HG03108 (cell line): Measurements from ENCODE around the gene PIAS2.
"Not testable (repeated sequence)": the region's sequence is repeated elsewhere in the genome, so short reads cannot be mapped to it uniquely, and the experiment has no call there.

Experiments used
- ATAC-seq: cut with Tn5 transposase; IDR thresholded peaks from one replicate; pipeline ENCODE4 v1.9.1; 2021; ENCODE audit warnings: moderate library complexity; ENCODE audit not compliant: unreplicated experiment

The PIAS2 gene

GRCh38 chr18:46917108-46917802, at the start of gene PIAS2, which contains the start of gene KATNAL2:
PIAS2 (minus strand) TSS chr18:46917507; CDS start chr18:46917345, 162 bp downstream.
KATNAL2 (plus strand) TSS chr18:46917602; CDS start chr18:46946873, 29,271 bp downstream.
- ATAC-seq: peak; percentile 84

- not testable (repeated sequence) for ATAC-seq
Measured at GRCh38 chr18:46966266-46966665, 49.0 kb upstream of the PIAS2 start.

GRCh38 chr18:46964579-46965293, 47.4 kb upstream of the PIAS2 start:
- not testable (repeated sequence) for ATAC-seq

GRCh38 chr18:46963656-46964578, 46.6 kb upstream of the PIAS2 start:
- ATAC-seq: not testable (repeated sequence)

DNA sequence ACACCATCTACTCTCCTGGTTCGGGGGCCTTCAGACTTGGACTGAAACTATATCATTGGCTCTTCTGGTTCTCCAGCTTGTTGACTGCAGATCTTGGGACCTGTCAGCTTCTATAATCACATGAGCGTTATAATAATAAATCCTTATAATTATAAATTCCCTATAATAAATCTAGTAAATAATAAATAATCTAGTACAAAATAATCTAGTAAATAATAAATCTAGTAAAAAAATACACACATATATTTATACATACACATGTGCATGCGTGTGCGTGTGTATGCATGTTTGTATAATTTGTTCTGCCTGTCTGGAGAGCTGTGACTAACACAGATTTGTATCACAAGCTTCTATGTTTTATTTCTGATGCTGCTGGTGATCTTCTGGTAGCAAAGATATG, 40.9 kb upstream of the PIAS2 start:
- no peak for ATAC-seq

DNA sequence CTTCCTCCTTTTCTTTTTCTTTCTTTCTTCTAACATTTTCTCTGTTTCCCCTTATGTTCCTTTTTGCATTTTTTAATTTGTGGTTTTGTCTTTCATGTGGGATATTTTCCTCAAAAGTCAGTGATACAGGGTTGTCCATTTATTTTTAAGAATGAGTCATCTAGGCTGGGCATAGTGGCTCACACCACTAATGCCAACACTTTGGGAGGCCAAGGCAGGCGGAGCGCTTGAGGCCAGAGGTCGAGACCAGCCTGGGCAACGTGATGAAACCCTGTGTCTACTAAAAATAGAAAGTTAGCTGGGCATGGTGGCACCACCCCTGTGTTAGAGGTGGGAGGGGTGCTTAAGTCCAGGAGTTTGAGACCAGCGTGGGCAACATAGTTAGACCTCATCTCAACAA, 35.9 kb upstream of the PIAS2 start:
- no peak for ATAC-seq

GRCh38 chr18:46950064-46950656, 32.9 kb upstream of the PIAS2 start:
- ATAC-seq: no peak

DNA sequence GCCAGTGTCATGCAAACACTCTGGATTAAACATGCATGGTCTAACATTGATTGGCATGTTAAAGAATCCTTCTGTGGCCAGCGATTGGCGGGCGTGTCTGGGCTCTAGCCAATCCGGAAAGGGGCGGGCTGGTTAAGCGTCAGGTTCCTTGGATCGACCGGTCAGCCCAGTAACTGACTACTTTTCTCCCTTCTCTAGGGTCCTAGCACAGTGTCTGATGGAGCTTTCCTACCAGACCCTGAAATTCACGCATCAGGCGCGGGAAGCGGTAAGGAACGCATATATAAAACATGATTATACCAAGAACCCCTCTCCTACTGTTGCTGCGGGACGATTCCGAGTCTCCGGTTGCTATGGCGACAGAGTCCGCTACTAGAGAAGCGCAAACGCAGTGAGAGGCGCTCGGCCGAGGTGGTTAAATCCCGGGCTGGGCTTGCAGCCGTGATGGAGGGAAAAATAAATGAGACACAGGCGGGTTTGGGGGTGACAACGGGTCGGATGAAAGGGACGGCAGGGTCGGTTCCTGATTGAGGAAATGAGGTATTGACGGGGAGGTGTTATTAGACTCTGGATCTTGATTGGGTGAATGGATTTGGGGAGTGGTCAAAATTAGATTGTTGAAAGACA, 29.5 kb upstream of the PIAS2 start:
- ATAC-seq: peak; percentile 93

GRCh38 chr18:46942646-46943045, 25.3 kb upstream of the PIAS2 start:
- ATAC-seq: no peak

GRCh38 chr18:46939998-46940571, 22.8 kb upstream of the PIAS2 start:
- no peak for ATAC-seq

GRCh38 chr18:46939337-46939963, 22.1 kb upstream of the PIAS2 start:
- no peak for ATAC-seq

GRCh38 chr18:46920653-46921052, 3.3 kb upstream of the PIAS2 start:
- ATAC-seq: no peak

- no peak for ATAC-seq
Measured at GRCh38 chr18:46920067-46920466, 2.8 kb upstream of the PIAS2 start.

DNA sequence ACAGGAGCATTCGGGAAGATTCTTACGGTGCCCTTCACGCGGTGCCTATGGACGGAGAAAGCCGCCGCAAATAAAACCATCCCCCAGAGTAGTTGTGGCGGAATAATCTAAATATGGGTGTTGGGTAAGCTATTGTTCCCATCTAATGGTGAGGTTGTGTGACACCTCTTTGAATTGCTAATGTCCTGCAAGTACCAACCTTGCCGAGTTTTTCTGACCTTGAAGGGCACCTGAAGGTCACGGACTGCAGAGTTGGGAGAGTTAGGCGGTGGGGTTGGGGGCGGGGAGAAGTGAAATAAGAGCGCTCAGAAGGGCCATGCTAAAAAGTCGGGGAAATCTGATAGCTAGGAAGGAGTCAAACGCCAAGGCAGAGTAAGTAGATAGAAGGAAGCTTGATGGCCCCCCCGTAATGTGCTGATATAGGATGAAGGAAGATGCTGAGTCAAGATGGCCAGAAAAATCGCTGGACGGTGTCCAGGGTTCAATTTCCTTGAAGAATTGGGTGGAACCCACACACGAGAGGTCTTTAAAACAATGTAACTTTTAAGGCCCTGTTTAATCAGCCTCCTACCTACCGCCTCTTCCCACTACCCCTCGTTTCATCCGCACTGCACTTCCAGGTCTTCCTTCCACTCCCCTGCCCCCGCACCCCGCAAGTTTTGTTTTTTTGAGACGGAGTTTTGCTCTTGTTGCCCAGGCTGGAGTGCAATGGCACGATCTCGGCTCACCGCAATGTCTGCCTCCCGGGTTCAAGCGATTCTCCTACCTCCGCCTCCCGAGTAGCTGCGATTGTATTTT, 695 bp upstream of the PIAS2 start:
- peak; percentile 1 for ATAC-seq

DNA sequence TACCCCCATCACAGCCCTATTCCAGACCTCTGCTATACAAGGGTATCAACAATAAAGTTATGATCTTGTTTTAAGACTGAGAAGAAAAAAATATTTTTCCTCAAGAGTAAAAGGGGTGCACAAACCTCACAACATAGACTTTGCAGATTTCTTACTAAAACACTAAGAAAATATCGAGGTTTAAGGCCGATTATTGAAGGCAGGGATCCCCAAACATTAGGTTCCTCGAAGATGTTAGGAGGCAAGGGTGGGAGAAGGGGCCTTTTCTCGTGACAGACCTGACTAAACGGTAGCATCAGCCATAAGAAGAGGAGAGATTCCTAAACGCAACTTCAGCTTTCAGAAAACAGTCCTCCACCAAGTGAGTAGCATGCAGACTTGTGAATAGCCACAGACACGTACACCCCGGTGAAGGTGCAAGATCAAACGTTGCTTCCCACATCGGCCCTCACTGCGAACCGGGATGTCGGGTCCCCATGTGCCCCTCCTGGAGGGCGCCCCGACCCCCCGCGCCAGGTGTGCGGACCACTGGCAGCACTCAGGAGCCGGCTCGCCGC, 678 bp downstream of the PIAS2 start:
- ATAC-seq: peak; percentile 19

DNA sequence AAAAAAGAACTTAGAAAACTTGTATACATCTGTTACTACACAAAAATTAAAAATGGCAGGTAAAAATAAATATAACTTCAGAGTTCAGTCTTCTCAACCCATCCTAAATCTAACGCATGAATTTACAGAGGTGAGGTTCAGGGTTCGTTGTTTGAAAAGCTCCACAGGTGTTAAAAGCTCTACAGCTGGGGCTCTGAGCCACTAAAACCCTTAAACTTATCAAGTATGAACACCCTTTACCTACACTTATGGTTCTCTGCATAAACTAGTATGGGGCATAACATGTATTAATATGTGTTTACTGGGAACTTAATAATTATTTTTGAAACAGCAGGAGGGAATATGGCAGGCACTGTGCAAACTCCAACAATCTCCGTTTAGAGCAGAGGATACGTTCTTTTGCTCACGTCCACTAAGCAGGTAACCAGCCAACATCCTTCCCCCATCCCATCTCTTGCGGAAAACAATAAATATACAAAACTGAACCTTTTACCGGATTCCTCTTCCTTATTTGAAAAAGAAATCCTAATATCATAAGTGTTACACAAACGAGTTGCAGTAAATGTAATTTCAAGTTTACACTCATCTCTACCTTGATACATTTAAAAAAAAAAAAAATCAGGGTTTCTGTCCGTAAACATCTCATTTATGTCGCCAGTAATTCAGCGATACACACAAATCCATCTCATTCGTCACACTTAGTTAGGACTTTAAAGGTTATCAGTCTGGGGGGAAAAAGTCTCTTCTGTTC, 1.3 kb downstream of the PIAS2 start:
- ATAC-seq: no peak

DNA sequence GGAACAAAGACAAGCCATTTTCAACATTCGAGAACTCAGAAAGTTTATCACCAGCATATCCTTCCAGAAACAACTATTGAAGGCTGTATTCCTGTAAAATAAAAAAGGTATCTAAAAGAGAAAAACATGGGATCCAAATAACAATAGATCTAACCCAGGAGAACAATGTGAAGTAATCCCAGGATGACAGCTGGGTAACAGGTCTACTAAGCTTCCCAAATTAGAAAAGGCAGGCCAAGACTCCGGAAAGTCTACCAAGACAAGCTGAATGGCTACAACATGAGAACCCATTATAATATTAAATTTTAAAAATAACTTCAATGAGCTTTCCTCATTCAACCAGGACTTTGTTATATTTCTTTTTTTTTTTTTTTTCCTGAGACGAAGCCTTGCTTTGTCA, 6.5 kb downstream of the PIAS2 start:
- no peak for ATAC-seq

- no peak for ATAC-seq
Measured at GRCh38 chr18:46909497-46909896, 7.8 kb downstream of the PIAS2 start.
